Muscle of back (tissue), 11 donors: ENCODE data around the gene FRRS1L. TPM values are rescaled to one million over a fixed set of nuclear protein-coding genes. Genes with fewer than 3 reads are reported as not detected.

Experiments
- DNase-seq, 3 donors: peaks; one replicate each; pipeline versions ENCODE4 v3.0.0 to v3.0.0-alpha.2; 2013
- polyA plus RNA-seq, 10 donors: library from polyadenylated mRNA; unstranded; fragments of 120-200 nt; gene quantifications; one replicate each; pipeline ENCODE4 v1.2.1, GENCODE V29; 2013; ENCODE audit not compliant: insufficient read length in 10 of 10

FRRS1L gene
- polyA plus RNA-seq, 10 donors, result 0.77 to 4.8 (median 1.6) TPM

- DNase-seq, result no peak
These were observed 58.7 kb downstream of the FRRS1L start for GRCh38 chr9:109108318-109108717.

GRCh38 chr9:109107402-109108240 lies 59.4 kb downstream of the FRRS1L start:
- DNase-seq, result peak in 1 of 3 donors; percentile 41

DNA sequence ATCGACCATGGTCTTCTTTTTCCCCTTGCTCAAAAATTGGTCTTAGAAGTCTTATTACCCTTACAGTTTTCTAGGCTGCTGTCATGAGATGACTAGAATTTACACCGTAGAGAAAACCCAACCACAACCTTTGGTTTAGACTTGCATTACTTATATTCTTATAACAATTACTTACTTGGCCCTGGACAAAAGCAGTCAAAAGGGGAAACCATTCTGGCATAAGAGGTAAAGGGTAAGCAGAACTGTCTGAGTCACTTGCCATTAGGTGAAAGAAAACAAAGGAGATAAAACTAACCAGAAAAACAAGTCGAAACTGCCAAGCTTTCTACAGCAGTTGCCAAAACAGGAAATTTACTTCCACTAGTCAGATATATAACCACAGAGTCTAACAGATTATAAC lies 65.2 kb downstream of the FRRS1L start:
- DNase-seq, result no peak

DNA sequence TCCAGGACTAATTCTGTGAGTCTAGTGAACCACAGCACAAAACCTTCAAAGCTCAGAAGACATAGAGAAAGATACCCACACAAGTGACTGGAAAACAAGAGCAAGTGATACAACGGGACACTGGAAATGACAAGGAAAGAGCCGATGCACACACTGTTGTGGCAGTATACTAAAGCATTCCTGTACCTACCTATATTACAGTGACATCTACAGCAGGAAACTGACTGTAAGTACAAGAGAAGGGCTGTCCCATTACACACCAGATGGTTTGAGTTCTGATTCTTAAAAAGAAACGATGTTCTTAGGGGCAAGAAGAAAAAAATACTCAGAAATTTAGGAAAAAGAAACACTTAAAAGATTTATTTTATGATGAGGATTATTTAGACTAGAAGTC lies 65.8 kb downstream of the FRRS1L start:
- no peak for DNase-seq

GRCh38 chr9:109100543-109101201 lies 66.4 kb downstream of the FRRS1L start:
- DNase-seq, result no peak

DNA sequence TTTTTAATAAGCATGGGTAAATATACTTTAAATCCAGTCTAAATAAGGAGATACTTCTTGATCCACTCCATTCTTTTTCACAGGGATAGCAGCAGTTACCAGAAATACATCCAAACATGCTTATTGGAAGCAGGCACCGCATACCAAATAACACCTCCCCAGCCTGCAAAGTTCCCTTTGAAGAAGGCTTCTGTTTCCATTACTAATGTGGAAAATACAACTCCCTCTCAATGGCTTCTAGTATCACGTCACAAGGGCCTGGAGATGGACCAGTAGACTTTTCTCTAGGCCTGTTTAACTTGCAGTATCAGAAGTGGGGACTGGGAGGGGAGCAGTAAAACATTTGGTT lies 68.1 kb downstream of the FRRS1L start:
- peak; percentile 25 to 56 (median 49) for DNase-seq

GRCh38 chr9:109098171-109098959 lies 68.7 kb downstream of the FRRS1L start:
- peak; percentile 40 to 58 (median 56) for DNase-seq

DNA sequence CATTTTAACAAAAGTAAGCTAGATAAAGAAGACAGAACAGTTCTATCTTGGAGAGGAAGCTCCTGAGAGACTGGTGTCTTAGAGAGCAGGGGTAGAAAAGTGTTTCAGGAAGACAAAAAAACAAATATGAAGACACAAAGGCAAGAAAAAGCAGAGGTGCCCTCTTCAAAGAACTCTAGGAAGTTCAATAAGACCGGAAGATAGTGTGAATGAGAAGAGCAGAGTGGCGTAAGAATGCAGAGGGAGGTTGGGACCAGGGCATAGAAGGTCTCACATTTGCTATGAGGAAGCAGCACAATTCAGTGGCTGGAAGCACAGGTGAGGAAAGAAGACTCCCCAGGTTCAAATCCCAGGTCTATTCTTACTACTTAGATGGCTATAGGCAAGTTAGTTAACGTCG lies 69.9 kb downstream of the FRRS1L start:
- no peak for DNase-seq

DNA sequence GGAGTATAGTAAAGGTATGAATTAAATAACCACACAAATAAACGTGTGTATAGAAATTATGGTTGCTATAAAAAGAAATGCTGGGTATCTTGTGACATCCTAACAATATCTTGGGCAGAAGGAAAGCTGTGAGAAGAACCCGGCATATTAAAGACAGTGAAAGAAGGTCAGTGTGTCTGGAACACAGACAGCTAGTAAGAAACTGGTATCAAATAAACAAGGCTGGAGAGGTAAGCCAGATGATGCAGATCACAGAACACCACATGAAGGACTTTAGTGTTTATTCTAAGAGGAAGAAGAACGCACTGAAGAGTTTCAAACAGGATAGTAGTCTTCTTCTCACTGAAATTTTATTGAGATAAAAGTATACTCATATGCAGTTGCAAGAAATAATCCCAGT lies 71.7 kb downstream of the FRRS1L start:
- no peak for DNase-seq

GRCh38 chr9:109094268-109094667 lies 72.8 kb downstream of the FRRS1L start:
- DNase-seq, result no peak

- DNase-seq, result no peak
These were observed 74.5 kb downstream of the FRRS1L start for GRCh38 chr9:109092587-109092986.

DNA sequence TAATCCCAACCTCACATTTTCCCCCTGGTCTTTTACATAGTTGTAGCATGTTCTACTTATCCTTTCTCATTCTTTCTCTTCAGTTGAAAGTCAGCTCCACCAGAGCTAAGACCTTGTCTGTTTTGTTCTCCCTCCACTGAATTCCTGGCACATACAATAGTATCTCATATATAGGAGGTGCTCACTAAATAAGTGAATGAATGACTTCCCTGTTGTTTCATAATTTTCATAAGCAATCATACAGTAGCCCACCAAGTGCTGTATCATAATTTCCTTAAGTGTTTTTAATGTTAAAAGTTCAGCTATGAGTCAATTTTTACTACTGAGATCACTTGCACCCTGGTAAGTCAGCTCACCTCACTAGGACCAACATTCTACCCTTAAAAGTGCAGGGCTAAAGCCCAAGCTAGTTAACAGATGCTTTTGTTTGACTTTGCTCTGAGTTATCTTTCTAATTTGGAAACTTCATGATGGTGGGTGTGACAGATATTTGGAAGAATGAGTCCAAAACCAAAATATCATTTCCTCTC lies 74.9 kb downstream of the FRRS1L start:
- no peak for DNase-seq

GRCh38 chr9:109088221-109088620 lies 78.8 kb downstream of the FRRS1L start:
- DNase-seq, result no peak

- no peak for DNase-seq
These were observed 79.3 kb downstream of the FRRS1L start for GRCh38 chr9:109087795-109088194.

DNA sequence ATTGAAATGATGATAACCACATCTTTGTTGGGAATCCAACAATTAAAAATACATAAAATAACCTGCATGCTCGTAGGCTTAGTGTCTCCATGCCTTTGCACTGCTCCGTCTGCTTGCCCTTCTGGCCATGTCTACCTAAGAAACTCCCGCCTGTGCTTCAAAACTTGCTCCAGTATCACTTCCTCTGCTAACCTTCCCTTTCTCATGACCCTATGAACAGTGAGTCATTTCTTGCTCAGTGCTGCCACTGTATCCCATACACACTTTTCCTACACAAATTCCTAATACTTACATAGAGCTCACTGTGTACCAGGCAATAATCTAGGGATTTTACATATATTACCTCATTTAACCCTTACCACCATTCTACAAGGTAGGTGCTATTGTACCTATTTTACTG lies 80.8 kb downstream of the FRRS1L start:
- DNase-seq, result no peak

DNA sequence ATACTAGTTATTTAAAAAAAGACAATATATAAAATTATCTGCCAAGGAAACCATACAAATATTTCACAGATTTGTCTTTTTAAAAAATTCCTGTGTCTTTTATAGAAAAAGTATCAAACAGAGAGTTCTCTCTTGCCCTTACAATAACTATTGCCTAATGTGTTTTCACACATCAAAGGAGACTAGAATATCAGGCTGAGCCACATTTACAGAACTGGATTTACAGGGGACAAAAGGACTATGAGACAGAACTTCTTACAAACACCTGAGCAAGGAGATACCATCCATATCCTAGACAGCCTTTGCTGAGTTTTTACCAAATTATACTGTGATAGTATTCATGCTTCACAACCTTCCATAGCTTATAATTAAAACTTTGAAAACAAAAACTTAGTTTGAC lies 81.5 kb downstream of the FRRS1L start:
- DNase-seq, result no peak

DNA sequence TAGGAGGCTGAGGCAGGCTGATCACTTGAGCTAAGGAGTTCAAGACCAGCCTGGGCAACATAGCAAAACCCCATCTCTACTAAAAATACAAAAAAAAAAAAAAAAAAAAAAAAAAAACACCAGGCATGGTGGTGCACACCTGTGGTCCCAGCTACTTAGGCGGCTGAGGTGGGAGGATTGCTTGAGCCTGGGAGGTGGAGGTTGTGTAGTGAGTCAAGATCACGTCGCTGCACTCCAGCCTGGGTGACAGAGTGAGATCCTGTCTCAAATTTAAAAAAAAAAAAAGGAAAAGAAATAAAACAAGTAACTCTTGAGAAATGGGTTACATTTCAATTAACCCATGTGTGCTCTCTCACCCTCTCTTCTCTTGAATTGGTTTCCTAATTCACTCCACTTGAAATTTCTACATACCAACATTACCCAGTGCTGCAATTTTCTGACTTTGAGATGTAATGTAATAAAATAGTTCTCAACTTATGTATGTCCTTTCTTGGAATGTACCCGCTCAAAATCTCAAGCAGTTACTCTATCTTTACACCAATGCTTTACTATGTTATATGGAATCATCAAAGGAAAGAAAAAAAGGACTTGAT lies 83.1 kb downstream of the FRRS1L start:
- no peak for DNase-seq

- no peak for DNase-seq
These were observed 83.9 kb downstream of the FRRS1L start for GRCh38 chr9:109083141-109083540.

DNA sequence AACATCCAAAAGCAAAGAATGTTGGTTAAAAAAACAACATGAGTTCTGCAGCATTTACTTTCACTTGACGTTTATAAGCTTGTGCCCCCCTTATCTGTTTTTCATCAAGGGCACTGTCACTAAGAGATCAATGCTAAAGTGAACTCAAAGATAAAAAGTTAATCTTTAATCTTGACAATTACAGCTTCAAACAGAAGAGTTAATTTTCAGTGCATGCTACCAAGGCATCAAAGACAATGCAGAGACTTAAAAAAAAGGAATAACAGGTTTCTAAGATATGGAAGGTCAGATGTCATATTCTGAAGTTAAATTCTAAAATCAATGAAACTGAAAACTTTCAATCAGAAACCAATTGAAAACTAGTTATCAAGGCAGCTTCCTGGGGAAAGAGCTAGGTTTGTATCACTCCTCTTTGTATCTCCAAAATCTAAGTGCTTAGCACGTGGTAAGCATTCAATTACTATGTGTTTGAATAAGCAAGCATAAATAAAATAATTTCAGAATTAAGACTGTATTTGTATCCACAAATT lies 84.9 kb downstream of the FRRS1L start:
- DNase-seq, result no peak
